Hepatocyte (in vitro differentiated cells): ENCODE measurements around the gene RRP7A. TPM values are rescaled to one million over a fixed set of nuclear protein-coding genes. Genes with fewer than 3 reads are reported as not detected.
"Not testable (repeated sequence)": the region's sequence is repeated elsewhere in the genome, so short reads cannot be mapped to it uniquely, and the experiment has no call there.

ENCODE experiments used
- DNase-seq: peaks from one replicate; pipeline ENCODE4 v3.0.0-alpha.2; 2016; ENCODE audit warnings: low spot score
- H2AFZ ChIP-seq: fragments of 200-600 bp; sonication (generic); 2 replicates; pipeline ENCODE4 v1.6.0; 2016; ENCODE audit warnings: antibody characterized with exemption, mild to moderate bottlenecking
- H3K27ac ChIP-seq: fragments of 200-600 bp; sonication (generic); 2 replicates; pipeline ENCODE4 v1.5.1; 2016; ENCODE audit warnings: mild to moderate bottlenecking
- H3K27me3 ChIP-seq: fragments of 200-600 bp; sonication (generic); 2 replicates; pipeline ENCODE4 v1.6.1; 2016
- H3K36me3 ChIP-seq: fragments of 200-600 bp; sonication (generic); replicated peaks from 2 replicates; pipeline ENCODE4 v1.5.1; 2016; ENCODE audit warnings: low read depth; ENCODE audit not compliant: insufficient read depth
- H3K4me1 ChIP-seq: fragments of 200-600 bp; sonication (generic); 2 replicates; pipeline ENCODE4 v1.5.1; 2016; ENCODE audit warnings: mild to moderate bottlenecking, moderate library complexity; ENCODE audit not compliant: insufficient read depth
- H3K4me2 ChIP-seq: fragments of 200-600 bp; sonication (generic); 2 replicates; pipeline ENCODE4 v1.6.0; 2016
- H3K4me3 ChIP-seq: fragments of 200-600 bp; sonication (generic); 2 replicates; pipeline ENCODE4 v1.5.1; 2016; ENCODE audit warnings: mild to moderate bottlenecking
- H3K79me2 ChIP-seq: fragments of 200-600 bp; sonication (generic); 2 replicates; pipeline ENCODE4 v1.6.0; 2017; ENCODE audit warnings: mild to moderate bottlenecking
- H3K9me2 ChIP-seq: fragments of 200-600 bp; sonication (generic); replicated peaks from 2 replicates; pipeline ENCODE4 v1.6.0; 2017; ENCODE audit warnings: mild to moderate bottlenecking; ENCODE audit not compliant: insufficient read depth
- H3K9me3 ChIP-seq: fragments of 200-600 bp; sonication (generic); 2 replicates; pipeline ENCODE4 v1.5.1; 2016; ENCODE audit warnings: low read depth, mild to moderate bottlenecking
- H4K20me1 ChIP-seq: fragments of 200-600 bp; sonication (generic); 2 replicates; pipeline ENCODE4 v1.6.0; 2016; ENCODE audit warnings: mild to moderate bottlenecking; ENCODE audit not compliant: insufficient read depth, poor library complexity, severe bottlenecking
- EZH2 ChIP-seq: fragments of 200-600 bp; sonication (generic); IDR thresholded peaks from 2 replicates; pipeline ENCODE4 v1.6.1; 2016; ENCODE audit warnings: antibody characterized with exemption, mild to moderate bottlenecking, borderline replicate concordance
- EZH2phosphoT487 ChIP-seq: fragments of 200-600 bp; sonication (generic); IDR thresholded peaks from one replicate; pipeline ENCODE4 v1.6.1; 2018; ENCODE audit warnings: antibody characterized with exemption, mild to moderate bottlenecking, low read depth, moderate library complexity; ENCODE audit not compliant: unreplicated experiment, severe bottlenecking
- WGBS: methylation state at CpG from one replicate; pipeline ENCODE4 v1.1.6; 2016; ENCODE audit warnings: low lambda C conversion rate; ENCODE audit errors: missing lambda C conversion rate; 5-methylcytosine and 5-hydroxymethylcytosine counted together
- polyA plus RNA-seq: library from polyadenylated mRNA; unstranded; fragments of >200 nt; fragmentation: Nextera tagmentation; extraction: Ambion mirVana; gene quantifications from 2 replicates; pipeline ENCODE4 v1.2.1, GENCODE V29; 2016
- total RNA-seq: library from RNA; depleted of rRNA; stranded (reverse); fragments of >200 nt; gene quantifications from 2 replicates; pipeline ENCODE4 v1.2.3, GENCODE V29; 2014
- TF ChIP-seq, protein P1 (sequence below): fragments of 200-600 bp; sonication (generic); IDR thresholded peaks from 2 replicates; pipeline ENCODE4 v1.5.1; 2016; ENCODE audit warnings: antibody characterized with exemption, mild to moderate bottlenecking; ENCODE audit not compliant: poor library complexity

Gene RRP7A
- total and polyA plus RNA-seq, 2 experiments from 2014 or later = 27.6 to 51.6 TPM

DNA sequence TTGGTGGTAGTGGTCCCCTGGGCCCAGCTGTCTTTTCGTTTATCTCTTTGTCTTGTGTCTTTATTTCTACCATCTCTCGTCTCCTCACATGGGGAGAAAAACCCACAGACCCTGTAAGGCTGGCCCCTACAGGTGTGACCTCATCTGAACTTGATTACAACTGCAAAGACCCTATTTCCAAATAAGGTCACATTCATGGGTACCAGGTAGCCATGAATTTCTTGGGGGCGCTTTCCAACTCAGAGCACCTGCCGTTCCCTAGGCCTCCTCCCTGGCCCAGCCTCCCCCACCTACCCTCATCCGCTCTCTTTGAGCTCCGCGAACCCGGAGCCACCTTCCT, 14.0 kb upstream of the RRP7A start:
- H4K20me1 ChIP-seq = no peaks in the 10 kb centered on the region
- H3K4me3 ChIP-seq = no peak overlapping the region
- no peaks in the 10 kb centered on the region for H3K4me1 ChIP-seq
- H3K9me3 ChIP-seq = no peaks in the 10 kb centered on the region
- H3K36me3 ChIP-seq = no peaks in the 10 kb centered on the region
- WGBS = 95% methylated on average over 8 of the region's 8 CpGs
- no peaks in the 10 kb centered on the region for H3K79me2 ChIP-seq
- no peak overlapping the region for H2AFZ ChIP-seq
- H3K27ac ChIP-seq = no peak overlapping the region
- H3K27me3 ChIP-seq = no peaks in the 10 kb centered on the region
- no peak for TF ChIP-seq EZH2phosphoT487
- TF ChIP-seq EZH2 = no peak
- TF ChIP-seq, protein P1, sequence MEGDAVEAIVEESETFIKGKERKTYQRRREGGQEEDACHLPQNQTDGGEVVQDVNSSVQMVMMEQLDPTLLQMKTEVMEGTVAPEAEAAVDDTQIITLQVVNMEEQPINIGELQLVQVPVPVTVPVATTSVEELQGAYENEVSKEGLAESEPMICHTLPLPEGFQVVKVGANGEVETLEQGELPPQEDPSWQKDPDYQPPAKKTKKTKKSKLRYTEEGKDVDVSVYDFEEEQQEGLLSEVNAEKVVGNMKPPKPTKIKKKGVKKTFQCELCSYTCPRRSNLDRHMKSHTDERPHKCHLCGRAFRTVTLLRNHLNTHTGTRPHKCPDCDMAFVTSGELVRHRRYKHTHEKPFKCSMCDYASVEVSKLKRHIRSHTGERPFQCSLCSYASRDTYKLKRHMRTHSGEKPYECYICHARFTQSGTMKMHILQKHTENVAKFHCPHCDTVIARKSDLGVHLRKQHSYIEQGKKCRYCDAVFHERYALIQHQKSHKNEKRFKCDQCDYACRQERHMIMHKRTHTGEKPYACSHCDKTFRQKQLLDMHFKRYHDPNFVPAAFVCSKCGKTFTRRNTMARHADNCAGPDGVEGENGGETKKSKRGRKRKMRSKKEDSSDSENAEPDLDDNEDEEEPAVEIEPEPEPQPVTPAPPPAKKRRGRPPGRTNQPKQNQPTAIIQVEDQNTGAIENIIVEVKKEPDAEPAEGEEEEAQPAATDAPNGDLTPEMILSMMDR = no peak
- H3K9me2 ChIP-seq = no peaks in the 10 kb centered on the region
- no peak overlapping the region for H3K4me2 ChIP-seq
- DNase-seq = no peak

DNA sequence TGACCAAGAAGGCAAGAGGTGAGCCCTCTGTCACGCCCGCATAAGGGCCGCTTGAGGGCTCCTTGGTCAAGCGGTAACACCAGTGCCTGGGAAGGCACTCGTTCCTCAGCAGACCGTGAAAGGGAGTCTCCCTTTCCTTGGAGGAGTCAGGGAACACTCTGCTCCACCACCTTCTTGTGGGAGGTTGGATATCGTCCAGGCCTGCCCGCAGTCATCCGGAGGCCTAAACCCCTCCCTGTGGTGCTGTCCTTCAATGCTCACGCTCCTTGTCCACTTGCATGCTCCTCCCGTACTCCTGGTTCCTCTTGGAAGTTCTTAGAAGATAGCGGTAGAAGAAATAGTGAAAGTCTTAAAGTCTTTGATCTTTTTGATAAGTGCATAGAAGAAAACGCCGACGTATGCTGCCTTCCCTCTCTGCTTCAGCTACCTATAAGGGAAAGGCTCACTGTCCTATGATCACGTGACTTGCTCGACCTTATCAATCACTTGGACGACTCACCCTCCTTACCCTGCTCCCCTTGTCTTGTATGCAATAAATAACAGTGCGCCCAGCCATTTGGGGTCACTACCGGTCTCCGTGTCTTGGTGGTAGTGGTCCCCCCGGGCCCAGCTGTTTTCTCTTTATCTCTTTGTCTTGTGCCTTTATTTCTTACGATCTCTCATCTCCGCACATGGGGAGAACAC, 11.9 kb upstream of the RRP7A start:
- not testable (repeated sequence) for H3K27me3 ChIP-seq, H3K4me3 ChIP-seq, H3K9me3 ChIP-seq, H4K20me1 ChIP-seq, H3K79me2 ChIP-seq, H3K36me3 ChIP-seq, H3K27ac ChIP-seq, DNase-seq, H3K9me2 ChIP-seq, H3K4me1 ChIP-seq, H3K4me2 ChIP-seq, H2AFZ ChIP-seq
- WGBS = 91% methylated on average over 24 of the region's 24 CpGs

DNA sequence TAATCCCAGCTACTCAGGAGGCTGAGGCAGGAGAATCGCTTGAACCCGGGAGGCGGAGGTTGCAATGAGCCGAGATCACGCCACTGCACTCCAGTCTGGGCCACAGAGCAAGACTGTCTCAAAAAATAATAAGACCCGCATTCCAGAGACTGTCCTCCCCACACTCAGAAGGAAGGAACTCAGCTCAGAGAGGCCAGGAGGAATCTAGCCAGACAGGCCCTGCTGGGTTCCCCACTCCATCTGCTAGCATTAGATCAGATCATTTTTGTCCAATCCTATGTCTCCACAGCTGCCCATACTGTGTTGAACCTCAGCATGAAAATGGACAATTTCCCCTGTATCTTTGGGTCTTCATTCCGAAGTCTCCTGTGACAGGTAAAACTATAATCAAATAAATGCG, 9.8 kb upstream of the RRP7A start:
- not testable (repeated sequence) for H3K4me1 ChIP-seq, H3K36me3 ChIP-seq, H3K79me2 ChIP-seq, H2AFZ ChIP-seq, DNase-seq, H3K9me3 ChIP-seq, H3K9me2 ChIP-seq, H3K27me3 ChIP-seq, H3K4me3 ChIP-seq, H4K20me1 ChIP-seq, H3K4me2 ChIP-seq
- 89% methylated on average over 8 of the region's 8 CpGs for WGBS
- H3K27ac ChIP-seq = peak overlapping the region; percentile 79

DNA sequence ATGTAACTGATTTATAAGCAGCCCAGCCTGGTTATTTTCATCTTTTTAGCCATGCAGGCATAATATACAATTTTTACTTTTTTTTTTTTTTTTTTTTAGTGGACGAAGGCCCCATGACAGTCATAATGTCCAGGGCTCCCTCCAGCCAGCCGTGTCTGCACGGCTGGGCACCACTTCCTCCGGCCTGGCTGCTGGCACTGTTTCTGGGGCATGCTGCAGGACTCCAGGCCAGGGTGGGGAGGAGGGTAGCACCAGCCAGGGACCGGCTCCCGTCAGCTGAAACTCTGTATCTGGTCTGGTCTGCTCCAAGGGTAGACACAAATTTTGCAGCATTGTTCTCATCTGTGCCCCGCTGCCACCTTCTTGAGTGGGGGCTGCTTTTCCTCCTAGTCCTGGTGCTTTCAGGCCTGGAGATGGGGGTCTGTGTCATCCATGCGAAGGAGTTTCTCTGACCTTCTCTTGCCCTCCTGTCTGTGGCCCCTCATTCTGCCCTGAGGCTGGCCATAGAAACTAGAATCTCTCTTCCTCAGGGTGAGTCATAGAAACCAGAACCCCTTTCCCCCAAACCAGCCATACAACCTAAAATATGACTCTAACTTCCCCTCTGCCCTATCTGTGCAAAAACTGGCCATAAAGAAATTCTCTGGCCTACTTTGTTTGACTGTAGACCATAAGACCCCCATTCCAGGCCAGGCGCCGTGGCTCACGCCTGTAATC, 9.2 kb upstream of the RRP7A start:
- no peak overlapping the region for H2AFZ ChIP-seq
- H3K4me2 ChIP-seq = no peak overlapping the region
- no peaks in the 10 kb centered on the region for H3K36me3 ChIP-seq
- H4K20me1 ChIP-seq = no peaks in the 10 kb centered on the region
- DNase-seq = no peak
- 84% methylated on average over 11 of the region's 11 CpGs for WGBS
- no peaks in the 10 kb centered on the region for H3K9me2 ChIP-seq
- no peaks in the 10 kb centered on the region for H3K27me3 ChIP-seq
- no peaks in the 10 kb centered on the region for H3K9me3 ChIP-seq
- no peaks in the 10 kb centered on the region for H3K79me2 ChIP-seq
- no peaks in the 10 kb centered on the region for H3K4me1 ChIP-seq
- peak overlapping the region; percentile 42 for H3K27ac ChIP-seq
- H3K4me3 ChIP-seq = no peak overlapping the region
- no peak for TF ChIP-seq EZH2phosphoT487
- TF ChIP-seq EZH2 = no peak
- TF ChIP-seq, protein P1 = no peak
